GM21576 (cell line): ENCODE measurements around the gene FBXO2.
"Not testable (repeated sequence)": the region's sequence is repeated elsewhere in the genome, so short reads cannot be mapped to it uniquely, and the experiment has no call there.

ENCODE experiments used
- ATAC-seq: cut with Tn5 transposase; IDR thresholded peaks from one replicate; pipeline ENCODE4 v1.9.1; 2021; ENCODE audit warnings: mild to moderate bottlenecking, moderate library complexity; ENCODE audit not compliant: unreplicated experiment

Gene FBXO2

DNA sequence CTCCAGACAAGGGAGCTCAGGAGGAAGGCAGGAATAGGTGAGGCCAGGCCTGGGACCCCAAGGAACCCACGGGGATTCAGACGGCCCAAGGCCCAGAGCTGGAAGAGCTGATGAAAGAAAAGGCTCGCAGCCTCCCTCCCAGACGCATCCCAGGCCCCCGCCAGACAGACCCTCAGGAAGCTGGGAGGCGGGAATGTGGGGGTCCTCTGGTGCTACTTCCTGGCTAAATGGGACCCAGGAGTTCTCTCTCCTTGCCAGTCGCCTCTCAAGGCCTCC lies 430 bp downstream of the FBXO2 start:
- ATAC-seq = no peak

DNA sequence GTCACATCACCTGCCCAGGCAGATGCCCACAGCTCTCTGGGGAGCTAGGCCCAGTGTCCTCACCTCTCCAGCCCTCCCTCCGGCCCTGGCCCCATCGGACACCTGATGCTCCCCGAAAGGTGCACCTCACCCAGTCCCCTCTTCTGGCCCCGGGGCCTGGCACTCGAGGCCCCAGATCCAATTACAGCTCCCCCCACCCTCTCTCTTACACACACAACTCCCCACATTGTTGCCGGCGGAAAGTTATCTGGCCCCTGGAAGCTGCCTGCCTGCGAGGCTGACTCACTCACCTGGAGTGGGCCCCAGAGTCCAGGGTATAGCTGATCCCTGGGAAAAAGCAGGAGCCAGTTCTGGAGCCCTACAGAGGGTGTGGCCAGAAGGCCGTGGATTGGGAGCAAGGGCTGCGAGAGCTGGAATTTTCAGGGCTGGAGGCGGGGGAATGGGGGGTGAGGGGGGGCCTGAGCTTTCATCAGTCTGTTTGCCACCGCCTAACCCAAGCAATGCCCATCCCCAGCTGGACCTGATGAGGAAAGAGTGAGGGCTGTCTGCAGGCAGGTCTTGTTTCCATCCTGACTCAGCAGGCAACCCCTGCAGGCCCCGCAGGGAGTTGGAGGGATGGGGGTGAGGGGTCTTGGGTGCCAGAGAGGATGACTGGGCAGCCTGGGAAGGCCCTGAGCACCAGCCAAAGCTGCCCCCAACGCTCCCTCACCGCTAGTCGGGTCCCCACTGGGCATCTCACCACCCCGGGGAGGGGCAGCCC lies 948 bp downstream of the FBXO2 start:
- no peak for ATAC-seq

GRCh38 chr1:11652203-11652780 lies 1.9 kb downstream of the FBXO2 start:
- no peak for ATAC-seq

- ATAC-seq = no peak
Measured at GRCh38 chr1:11651017-11651416, 3.2 kb downstream of the FBXO2 start.

DNA sequence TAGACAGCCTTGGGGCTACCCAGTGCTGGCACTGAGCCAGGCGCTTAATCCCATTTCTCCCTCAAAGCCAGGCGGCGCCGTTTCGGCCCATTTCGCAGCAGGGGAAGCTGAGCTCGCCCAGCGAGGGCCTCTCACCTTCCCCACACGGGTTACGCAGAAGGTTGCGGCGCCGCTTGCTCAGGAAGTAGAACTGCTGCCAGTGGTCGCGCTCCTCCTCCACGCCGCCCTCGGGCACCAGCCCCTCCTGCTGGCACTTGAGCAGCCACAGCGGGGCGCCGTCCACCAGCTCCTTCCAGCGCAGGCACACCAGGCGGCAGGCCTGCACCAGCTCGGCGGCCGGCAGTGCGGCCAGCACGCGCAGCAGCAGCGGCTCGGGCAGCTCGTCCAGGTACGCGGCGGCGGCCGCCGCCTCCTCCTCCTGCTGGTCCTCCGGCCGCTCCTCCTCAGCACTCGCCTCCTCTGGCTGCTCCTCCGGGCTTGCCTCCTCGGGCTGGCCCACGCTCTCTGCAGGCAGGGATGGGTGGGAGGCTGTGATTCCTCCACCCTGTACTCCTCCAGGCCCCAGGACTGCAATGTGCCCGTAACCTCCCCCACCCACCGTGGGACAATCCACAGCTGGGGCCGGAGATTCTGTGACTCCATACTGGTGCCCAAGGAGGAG lies 3.8 kb downstream of the FBXO2 start:
- ATAC-seq = no peak

GRCh38 chr1:11649624-11650330 lies 4.5 kb downstream of the FBXO2 start:
- no peak for ATAC-seq

DNA sequence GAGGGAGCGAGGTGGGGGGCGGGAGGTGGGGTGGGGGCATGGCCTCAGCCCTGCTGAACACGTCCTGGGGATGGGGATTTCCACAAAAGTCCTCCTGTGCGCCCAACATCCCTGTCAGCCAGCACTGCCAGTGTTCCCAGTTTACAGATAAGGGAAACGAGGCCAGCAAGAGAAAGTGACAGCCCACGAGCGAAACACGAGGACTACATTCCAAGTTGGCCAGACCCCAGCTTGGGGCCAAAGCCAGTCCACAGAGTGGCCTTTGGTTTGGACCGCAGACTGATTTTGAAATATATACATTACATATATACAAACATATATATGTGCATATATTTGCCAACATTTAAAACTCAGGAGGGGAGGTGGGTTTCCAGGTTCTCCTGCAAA lies 5.0 kb downstream of the FBXO2 start:
- ATAC-seq = no peak

DNA sequence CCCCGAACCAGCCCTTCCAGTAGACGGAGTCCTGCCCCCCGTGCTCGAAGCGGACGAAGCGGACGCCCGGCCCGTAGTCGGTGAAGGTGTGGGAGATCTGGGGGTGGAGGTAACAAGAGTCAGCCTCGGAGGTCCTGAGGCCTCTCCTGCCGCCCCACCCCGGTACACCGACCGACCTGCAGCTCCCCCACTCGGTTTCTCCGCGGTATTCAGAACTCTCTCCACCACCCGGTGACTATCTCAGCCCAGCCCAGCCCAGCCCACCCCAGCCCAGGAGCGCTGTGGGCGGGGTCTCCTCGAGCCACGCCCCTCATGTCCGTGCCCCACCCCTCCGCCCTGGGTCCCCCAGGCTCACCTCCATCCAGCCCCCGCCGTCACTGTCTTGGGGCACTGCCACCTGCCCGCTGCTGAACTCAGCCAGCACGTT lies 5.5 kb downstream of the FBXO2 start:
- no peak for ATAC-seq

DNA sequence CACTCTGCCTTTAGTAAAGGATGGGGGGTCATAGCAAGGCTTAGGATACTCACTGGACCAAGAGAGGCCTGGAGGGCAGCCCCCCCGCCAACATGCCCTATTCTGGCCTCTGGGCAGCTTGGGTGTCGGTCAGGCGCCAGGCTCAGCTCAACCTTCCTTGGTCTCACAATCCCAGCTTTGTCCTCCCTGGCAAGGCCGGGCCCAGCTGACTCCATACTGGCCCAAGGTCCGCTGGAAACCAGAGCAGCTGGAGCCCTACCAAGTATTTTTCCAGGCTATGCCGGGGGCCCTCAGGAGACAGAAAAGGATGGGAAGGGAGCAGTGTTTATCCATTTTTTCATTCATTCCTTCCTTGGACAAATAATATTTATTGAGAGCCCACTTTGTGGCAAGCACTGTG lies 6.2 kb downstream of the FBXO2 start:
- ATAC-seq = no peak

DNA sequence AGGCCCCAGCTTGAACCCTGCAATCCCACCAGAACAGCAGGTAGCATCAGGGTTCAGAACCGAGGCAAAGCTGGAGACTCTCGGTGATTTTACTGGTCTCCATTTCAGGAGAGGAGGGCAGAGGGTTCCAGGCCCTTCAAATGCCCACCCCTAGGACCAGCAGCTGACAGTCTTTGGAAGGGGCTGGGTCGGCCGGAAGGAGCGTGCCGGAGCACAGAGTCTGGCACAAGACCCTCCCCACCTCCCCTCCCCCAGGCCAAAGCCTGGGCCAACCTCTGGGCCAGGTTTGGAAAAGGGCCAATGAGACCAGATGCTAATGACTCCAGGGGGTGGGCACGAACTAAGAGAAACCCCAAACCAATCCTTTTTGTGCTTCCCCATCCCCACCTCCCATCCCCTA lies 6.9 kb downstream of the FBXO2 start:
- ATAC-seq = no peak

DNA sequence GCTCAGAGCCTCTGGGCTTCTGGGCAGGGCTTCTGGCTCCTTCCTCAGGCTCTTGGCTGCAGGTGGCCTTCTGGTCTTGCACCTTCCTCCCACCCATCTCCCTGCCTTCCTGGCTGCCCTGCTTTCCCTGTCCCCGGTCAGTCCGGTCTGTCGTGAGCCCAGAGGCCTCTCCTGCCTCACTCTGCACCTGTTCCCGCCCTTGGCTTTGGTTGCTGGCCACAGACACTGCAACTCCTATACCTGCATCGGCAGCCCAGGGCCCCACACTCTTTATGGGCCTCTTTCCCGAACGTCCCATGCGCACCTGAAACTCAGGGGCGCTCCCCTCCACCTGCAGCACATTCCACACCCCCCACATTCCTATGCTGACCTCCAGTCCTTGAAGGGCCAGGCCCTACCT lies 7.9 kb downstream of the FBXO2 start:
- ATAC-seq = no peak

GRCh38 chr1:11645670-11646265 lies 8.5 kb downstream of the FBXO2 start:
- ATAC-seq = no peak

GRCh38 chr1:11645270-11645669 lies 9.0 kb downstream of the FBXO2 start:
- no peak for ATAC-seq

DNA sequence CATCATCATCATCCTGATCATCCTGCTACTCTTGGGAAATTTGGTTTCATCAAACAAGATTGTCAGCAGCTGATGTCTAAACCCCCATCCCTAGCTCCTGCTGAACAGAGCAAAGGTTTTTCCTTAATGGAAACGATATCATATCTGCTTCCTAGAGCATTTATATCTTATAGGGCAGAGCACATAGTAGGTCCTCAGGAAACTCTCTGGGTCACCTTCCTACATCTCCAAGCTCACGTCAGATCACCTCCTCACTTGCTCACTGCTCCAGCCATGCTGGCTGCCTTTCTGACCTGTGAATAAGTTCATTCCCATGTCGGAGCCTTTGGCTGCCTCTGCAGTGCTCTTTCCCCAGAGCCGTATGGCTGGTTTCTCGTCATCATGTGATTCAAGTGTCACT lies 10.4 kb downstream of the FBXO2 start:
- no peak for ATAC-seq

DNA sequence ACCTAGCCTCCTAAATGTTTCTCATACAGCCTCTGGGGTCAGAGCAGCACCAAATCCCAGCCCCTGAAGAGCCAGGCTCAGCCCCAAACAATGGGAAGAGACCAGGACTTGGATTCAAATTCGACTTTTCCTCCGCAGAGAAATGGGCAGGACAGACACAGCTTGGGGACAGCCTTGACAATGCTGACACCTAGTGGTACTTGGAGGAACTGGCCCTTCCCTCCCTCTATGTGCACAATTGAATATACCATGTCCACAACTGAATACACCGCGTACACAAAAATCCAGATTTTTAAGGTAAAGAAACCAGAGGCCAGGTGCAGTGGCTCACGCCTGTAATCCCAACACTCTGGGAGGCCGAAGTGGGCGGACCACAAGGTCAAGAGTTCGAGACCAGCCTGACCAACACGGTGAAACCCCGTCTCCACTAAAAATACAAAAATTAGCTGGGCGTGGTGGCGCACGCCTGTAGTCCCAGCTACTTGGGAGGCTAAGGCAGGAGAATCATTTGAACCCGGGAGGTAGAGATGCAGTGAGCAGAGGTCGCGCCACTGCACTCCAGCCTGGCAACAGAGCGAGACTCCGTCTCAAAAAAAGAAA lies 11.7 kb downstream of the FBXO2 start:
- not testable (repeated sequence) for ATAC-seq

- no peak for ATAC-seq
Measured at GRCh38 chr1:11641776-11642305, 12.4 kb downstream of the FBXO2 start.

DNA sequence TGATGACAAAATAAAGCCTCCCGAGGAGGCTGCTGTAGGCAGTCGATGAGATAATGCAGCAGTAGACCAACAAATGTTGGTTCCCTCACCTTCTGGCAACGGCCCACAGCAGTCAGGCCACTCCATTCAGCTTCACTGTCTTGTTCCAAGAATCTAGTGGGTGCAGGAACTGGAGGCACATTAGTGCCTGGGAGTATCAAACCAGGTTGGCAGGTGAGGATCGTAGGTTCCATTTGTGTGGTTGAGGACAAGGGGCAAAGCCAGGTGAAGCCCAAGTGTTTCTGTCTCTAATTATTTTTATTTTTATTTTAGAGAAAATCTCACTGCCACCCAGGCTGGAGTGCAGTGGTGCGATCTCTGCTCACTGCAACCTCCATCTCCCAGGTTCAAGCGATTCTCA lies 13.3 kb downstream of the FBXO2 start:
- ATAC-seq = no peak

- ATAC-seq = no peak
Measured at GRCh38 chr1:11640101-11640500, 14.1 kb downstream of the FBXO2 start.

GRCh38 chr1:11639372-11639771 lies 14.9 kb downstream of the FBXO2 start:
- ATAC-seq = no peak

GRCh38 chr1:11638121-11638520 lies 16.1 kb downstream of the FBXO2 start:
- no peak for ATAC-seq
